HG03103 (cell line): ENCODE results near the gene PDE4D.

Experiments used
- ATAC-seq: cut with Tn5 transposase; IDR thresholded peaks from one replicate; pipeline ENCODE4 v1.9.1; 2021; ENCODE audit warnings: low read depth; ENCODE audit not compliant: unreplicated experiment

PDE4D gene

GRCh38 chr5:59358005-59358861 is 535.3 kb downstream of the PDE4D start:
- ATAC-seq: no peak

DNA sequence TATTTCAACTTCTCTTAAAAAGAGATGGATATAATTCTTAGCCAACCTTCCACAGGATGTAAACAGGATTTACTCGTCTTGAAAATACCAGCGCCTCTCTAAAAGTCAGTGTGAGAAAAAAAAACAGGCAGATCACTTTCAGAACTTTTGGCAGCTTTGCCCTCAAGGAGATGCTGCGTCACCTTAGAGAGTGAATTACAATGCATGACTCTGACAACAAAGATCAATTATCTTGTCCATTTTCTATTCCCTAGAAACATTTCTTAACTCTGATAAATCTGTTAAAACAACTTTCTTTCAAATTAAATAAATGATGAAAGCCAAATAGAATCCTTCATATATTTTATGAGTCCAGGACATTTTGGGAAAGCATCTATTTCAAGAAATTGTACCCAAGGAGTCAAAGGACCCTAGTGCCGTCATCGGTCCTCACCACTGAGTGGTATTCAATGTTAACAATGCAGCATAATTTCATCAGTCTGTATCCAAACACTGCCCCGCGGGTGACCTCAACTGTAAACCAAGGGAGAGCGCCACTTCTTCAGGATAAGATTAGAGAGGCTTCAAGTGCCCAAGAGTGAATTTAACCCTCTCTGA is 536.0 kb downstream of the PDE4D start:
- ATAC-seq: no peak

GRCh38 chr5:59356813-59357380 is 536.6 kb downstream of the PDE4D start:
- no peak for ATAC-seq

DNA sequence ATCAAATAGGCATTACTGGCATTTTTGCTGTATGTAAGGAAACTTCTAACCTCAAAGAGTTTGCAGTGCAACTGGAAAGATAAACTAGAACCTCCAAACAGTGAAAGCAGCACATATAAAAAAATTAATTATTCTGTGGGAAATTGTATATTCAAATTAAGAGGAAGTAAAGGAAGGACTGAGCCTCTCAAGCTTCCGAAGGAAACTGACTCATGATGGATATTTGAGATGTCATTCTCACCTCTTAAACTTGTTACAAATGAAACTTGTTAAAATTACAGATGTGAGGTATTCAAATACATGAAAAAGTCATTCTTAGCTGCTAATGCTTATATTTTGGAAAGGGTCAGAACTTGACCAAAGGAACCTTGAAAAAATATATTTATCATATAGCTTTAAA is 538.7 kb downstream of the PDE4D start:
- ATAC-seq: no peak

GRCh38 chr5:59354274-59354673 is 539.3 kb downstream of the PDE4D start:
- ATAC-seq: no peak

GRCh38 chr5:59351076-59351794 is 542.3 kb downstream of the PDE4D start:
- no peak for ATAC-seq

DNA sequence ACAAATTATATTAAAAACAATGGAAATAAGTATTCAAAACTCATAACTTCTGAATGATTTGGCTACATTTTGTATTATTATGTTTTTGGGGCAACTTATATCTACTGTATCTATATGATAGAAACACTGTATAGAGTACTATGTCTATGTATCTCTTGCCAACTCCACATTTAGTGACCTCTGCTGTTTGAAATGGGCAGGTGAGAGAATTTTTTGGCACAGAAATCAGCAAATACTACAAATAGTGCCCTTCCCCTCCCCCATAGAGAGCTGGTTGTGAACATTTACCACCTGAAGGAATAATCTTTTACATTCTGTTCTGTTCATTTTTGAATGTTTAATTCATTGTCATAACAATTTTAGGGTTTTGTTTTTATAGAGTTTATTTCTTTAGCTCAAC is 545.3 kb downstream of the PDE4D start:
- no peak for ATAC-seq

DNA sequence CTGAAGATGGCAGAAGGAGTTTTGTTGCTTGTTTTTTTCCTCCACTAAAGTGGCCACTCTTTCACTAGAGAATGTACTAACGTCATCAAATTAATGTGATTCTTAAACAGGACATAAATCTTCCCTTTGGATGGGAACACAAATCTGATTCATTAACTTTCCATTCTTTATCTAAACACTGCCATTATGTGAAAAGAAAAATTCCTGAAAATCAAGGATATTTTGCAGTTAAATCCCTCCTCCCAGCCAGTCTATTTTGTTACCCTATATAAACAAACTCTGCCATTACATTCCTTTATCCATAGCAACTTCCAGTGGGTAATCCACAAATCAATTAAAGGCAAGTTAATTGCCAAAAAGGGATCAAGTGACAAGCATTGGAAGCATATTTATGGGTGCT is 546.5 kb downstream of the PDE4D start:
- no peak for ATAC-seq

DNA sequence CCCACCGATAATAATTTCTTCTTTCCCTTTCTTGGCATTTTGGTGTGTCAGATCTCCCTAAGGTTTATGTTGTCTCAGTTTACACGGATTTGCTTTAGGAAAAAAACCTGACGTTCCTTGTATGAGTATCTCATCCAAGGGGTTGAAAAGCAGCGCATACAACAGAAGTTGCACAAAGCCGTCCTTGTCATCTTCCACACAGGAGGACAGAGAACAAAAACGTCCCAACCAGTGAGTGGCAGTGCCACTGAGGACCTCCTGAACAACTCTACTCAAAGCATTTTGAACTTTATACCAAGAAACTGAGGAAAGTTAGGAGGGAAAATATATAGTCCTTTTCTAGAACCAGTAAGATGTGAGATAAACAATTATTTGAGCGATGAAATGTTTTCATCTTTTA is 547.0 kb downstream of the PDE4D start:
- ATAC-seq: no peak

GRCh38 chr5:59342181-59342580 is 551.3 kb downstream of the PDE4D start:
- ATAC-seq: no peak

DNA sequence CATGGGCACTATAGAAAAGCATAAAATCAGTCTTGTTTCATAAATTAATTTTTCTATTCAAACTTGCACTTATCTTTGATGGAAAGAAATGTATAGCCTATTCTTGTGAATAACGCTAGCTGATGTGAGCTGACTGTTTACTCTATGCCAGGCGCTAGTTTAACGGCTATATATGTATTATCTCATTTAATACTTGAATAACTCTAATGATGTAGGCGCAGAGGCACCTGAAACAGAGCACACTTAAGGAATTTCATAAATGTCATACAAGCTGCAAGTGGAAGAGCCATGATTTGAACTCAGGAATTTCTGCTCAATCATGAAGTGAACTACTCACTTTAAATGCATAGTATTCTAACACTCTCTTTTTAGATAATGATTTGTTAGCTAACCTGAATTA is 551.8 kb downstream of the PDE4D start:
- no peak for ATAC-seq

GRCh38 chr5:59341155-59341554 is 552.4 kb downstream of the PDE4D start:
- no peak for ATAC-seq

- no peak for ATAC-seq
Measured at GRCh38 chr5:59340637-59341036, 552.9 kb downstream of the PDE4D start.

DNA sequence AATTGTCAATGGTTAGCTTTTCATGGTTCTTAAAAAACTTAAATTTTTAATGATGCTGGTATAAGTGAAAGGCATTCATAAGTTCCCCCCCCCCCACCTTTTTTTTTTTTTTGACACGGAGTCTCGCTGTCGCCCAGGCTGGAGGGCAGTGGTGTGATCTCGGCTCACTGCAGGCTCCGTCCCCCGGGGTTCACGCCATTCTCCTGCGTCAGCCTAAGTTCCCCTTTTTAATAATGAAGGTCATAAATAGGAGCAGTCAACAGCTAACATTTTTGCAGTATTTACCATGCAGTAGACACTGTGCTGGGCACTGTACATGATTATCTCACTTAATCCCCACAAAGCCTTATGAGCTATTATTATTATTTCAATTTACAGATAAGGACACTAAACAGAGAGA is 556.3 kb downstream of the PDE4D start:
- no peak for ATAC-seq

- ATAC-seq: no peak
Measured at GRCh38 chr5:59335544-59335943, 558.0 kb downstream of the PDE4D start.

DNA sequence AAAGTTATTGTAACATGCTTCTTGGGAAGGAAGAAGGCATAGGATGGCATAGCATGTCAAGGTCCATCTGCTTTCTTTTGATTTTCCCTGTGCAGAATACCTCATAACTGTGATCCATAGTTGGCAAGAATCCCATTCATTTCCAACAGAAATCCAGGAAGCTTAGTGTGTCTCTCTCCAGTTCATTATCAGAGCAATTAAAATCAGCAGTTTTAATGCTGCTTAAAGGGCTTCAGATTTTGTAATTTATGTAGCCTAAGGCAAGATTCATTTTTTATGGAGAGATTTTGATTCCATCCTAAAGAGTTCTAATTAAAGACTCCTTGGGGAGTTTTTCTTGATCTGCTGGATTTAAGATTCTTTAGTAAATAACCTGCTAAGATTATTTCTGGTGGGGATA is 560.1 kb downstream of the PDE4D start:
- ATAC-seq: no peak

DNA sequence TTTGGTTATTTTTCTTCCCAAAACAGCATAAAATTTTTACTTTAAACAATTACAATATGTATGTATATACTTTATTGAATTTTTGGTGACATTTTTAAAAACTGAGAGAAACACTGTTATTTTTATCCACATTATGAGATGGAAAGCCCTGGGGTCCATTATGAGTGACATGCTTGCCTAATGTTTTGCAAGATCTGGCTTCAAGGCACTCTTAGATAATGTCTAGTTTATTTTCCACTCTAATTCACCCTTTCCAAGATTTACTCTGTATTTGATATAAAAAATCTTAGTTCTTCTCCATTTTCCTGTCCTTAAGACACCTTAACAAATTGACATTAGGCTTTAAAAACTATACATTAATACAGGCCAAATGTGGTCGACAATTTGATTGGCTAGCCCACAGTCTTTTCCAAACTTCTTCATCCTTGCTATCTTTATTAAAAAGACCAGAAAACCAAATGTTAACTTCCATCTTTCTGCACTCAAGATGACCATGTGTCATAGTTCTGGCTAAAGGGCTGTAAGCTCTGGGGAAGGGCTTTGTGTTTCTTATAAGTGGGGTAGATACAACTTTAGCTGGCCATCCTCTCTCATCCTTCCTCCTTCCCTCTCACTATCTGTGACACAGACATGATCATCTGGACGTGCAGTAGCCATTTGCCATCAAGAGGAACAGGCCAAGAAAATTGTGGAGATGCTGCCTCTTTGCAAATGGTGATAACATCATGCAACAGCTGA is 561.1 kb downstream of the PDE4D start:
- ATAC-seq: no peak

DNA sequence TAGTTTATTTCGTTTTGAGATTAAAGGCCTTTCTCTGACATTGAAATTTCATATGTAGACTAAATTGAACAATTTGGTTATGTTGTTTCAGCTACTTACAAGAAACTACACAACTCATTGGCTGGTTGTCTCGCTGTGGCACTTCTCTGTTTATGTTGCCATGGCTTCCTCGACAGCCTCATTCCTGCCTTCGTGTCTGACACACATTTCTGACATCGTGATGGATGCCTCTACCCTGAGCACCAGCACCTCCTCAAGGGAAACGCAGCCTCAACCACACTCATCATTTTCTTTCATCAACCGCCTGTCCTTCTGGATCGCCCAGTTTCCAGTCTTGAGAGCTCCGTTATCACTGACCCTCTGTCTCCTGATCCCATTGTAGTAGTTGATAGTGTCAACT is 562.8 kb downstream of the PDE4D start:
- ATAC-seq: no peak

DNA sequence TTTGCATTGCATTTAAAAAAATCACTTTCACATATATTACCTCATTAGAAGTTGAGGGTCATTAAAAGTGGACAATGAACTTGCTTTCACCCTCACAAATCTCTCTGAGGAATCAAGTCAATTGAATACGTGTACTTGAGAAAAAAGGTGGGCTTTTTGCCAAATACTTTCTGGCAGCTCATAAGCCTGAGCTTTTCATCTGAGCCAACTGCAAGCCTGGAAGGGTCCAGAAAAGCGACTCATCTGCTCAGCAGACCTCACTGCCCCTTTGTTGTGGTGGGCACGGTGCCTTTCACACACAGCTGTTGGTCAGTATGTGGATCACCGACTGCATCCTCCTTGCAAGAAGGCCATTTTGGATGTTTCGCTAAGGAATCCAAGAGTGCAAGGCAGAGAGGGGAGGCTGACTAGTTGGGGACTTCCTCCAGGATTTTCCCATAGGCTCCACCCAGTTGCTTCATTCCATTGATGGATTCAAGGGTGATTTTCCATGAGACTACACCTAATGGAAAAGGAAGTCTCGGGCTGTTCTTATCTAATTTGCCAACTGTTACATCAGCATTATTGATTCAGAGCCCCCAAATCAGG is 564.7 kb downstream of the PDE4D start:
- ATAC-seq: no peak
